BLaER1 treated with 17β-estradiol and CSF1 and Interleukin-3, amounts not matched to agents 10 nM and 100 nM (cell line): ENCODE measurements around the gene APOL5.

Experiments
- H3K27ac ChIP-seq, 11 experiments: shearing (Covaris generic); formaldehyde crosslinking; 2 replicates each; pipeline ENCODE4 v1.8.1; 2022
- H3K27me3 ChIP-seq, 11 experiments: shearing (Covaris generic); formaldehyde crosslinking; 2 replicates each; pipeline ENCODE4 v1.8.1; 2022
- H3K36me3 ChIP-seq, 11 experiments: shearing (Covaris generic); formaldehyde crosslinking; 2 replicates each; pipeline ENCODE4 v1.8.1; 2022
- H3K4me1 ChIP-seq, 10 experiments: shearing (Covaris generic); formaldehyde crosslinking; 2 replicates each; pipeline ENCODE4 v1.8.1; 2022
- H3K4me2 ChIP-seq, 11 experiments: shearing (Covaris generic); formaldehyde crosslinking; 2 replicates each; pipeline ENCODE4 v1.8.1; 2022
- H3K4me3 ChIP-seq, 10 experiments: shearing (Covaris generic); formaldehyde crosslinking; 2 replicates each; pipeline ENCODE4 v1.8.1; 2022
- H3K9ac ChIP-seq, 11 experiments: shearing (Covaris generic); formaldehyde crosslinking; 2 replicates each; pipeline ENCODE4 v1.8.1; 2022
- H3K9me3 ChIP-seq, 11 experiments: shearing (Covaris generic); formaldehyde crosslinking; replicated peaks in 1 of 11; 2 replicates each; pipeline ENCODE4 v1.8.1; 2022
- H4K20me1 ChIP-seq, 11 experiments: shearing (Covaris generic); formaldehyde crosslinking; 2 replicates each; pipeline ENCODE4 v1.8.1; 2022
- Cebpa-rat ChIP-seq, 11 experiments: shearing (Covaris generic); IDR thresholded peaks; 2 replicates each; pipeline ENCODE4 v1.8.1; 2022

APOL5 gene

GRCh38 chr22:35743326-35743860 lies 25.7 kb downstream of the APOL5 start:
- Histone ChIP-seq H3K27me3 (peaks cover 74 to 100% (median 89%) of the 10 kb centered on the region in 11 experiments), H3K4me1 (peaks cover 9 to 21% (median 15%) of the 10 kb centered on the region in 10 experiments; a peak in 16 of 20 replicates), H3K36me3 (peaks cover 0 to 26% (median 0%) of the 10 kb centered on the region in 11 experiments; a peak in 3 of 22 replicates), H3K27ac (no peak overlapping the region), H3K4me2 (peak overlapping the region in 3 of 11 experiments; percentile 37 to 56 (median 46); a peak in 4 of 22 replicates), H3K9me3 (no peaks in the 10 kb centered on the region), H3K9ac (no peak overlapping the region), H4K20me1 (peaks cover 0 to 32% (median 22%) of the 10 kb centered on the region in 11 experiments; a peak in 12 of 22 replicates), H3K4me3 (no peak overlapping the region)
- TF ChIP-seq Cebpa-rat (IDR thresholded peaks at IDR 0.05) = no peak

- Histone ChIP-seq H4K20me1 (peaks cover 0 to 54% (median 25%) of the 10 kb centered on the region in 11 experiments; a peak in 14 of 22 replicates), H3K4me2 (no peak overlapping the region), H3K27ac (no peak overlapping the region), H3K9ac (no peak overlapping the region), H3K4me1 (peaks cover 20 to 47% (median 42%) of the 10 kb centered on the region in 10 experiments), H3K27me3 (peaks cover 93 to 100% (median 94%) of the 10 kb centered on the region in 11 experiments), H3K9me3 (no peaks in the 10 kb centered on the region), H3K36me3 (peaks cover 0 to 26% (median 0%) of the 10 kb centered on the region in 11 experiments; a peak in 3 of 22 replicates), H3K4me3 (no peak overlapping the region)
- no peak for TF ChIP-seq Cebpa-rat (IDR thresholded peaks at IDR 0.05)
These were observed 28.6 kb downstream of the APOL5 start for GRCh38 chr22:35746248-35746647.

GRCh38 chr22:35746946-35747703 lies 29.5 kb downstream of the APOL5 start:
- Histone ChIP-seq H3K27me3 (peaks cover 87 to 98% (median 94%) of the 10 kb centered on the region in 11 experiments), H3K9ac (no peak overlapping the region), H3K4me1 (peaks cover 24 to 56% (median 50%) of the 10 kb centered on the region in 10 experiments), H3K27ac (no peak overlapping the region), H3K36me3 (peaks cover 0 to 26% (median 0%) of the 10 kb centered on the region in 11 experiments; a peak in 3 of 22 replicates), H4K20me1 (peaks cover 0 to 55% (median 24%) of the 10 kb centered on the region in 11 experiments; a peak in 14 of 22 replicates), H3K9me3 (no peaks in the 10 kb centered on the region), H3K4me3 (no peak overlapping the region), H3K4me2 (no peak overlapping the region)
- no peak for TF ChIP-seq Cebpa-rat (IDR thresholded peaks at IDR 0.05)

GRCh38 chr22:35749808-35750207 lies 32.1 kb downstream of the APOL5 start:
- Histone ChIP-seq H3K27me3 (peaks cover 73 to 95% (median 90%) of the 10 kb centered on the region in 11 experiments), H3K36me3 (peaks cover 0 to 10% (median 0%) of the 10 kb centered on the region in 11 experiments; a peak in 1 of 22 replicates), H3K9me3 (no peaks in the 10 kb centered on the region), H3K4me1 (peaks cover 24 to 54% (median 49%) of the 10 kb centered on the region in 10 experiments), H3K4me3 (no peak overlapping the region), H3K27ac (no peak overlapping the region), H3K9ac (no peak overlapping the region), H4K20me1 (peaks cover 0 to 53% (median 24%) of the 10 kb centered on the region in 11 experiments; a peak in 13 of 22 replicates), H3K4me2 (peak overlapping the region; percentile 24 to 78 (median 68))
- peak in 7 of 11 experiments; percentile 38 to 81 (median 57); a peak in 9 of 22 replicates for TF ChIP-seq Cebpa-rat (IDR thresholded peaks at IDR 0.05)

- Histone ChIP-seq H3K27ac (no peak overlapping the region), H3K4me1 (peaks cover 24 to 48% (median 45%) of the 10 kb centered on the region in 10 experiments), H4K20me1 (peaks cover 0 to 41% (median 16%) of the 10 kb centered on the region in 11 experiments; a peak in 13 of 22 replicates), H3K9ac (no peak overlapping the region), H3K36me3 (no peaks in the 10 kb centered on the region), H3K4me3 (no peak overlapping the region), H3K4me2 (peak overlapping the region; percentile 44 to 75 (median 56)), H3K27me3 (peaks cover 55 to 91% (median 75%) of the 10 kb centered on the region in 11 experiments), H3K9me3 (no peaks in the 10 kb centered on the region)
- TF ChIP-seq Cebpa-rat (IDR thresholded peaks at IDR 0.05) = no peak
These were observed 34.6 kb downstream of the APOL5 start for GRCh38 chr22:35752006-35752862.

GRCh38 chr22:35752863-35753189 lies 35.2 kb downstream of the APOL5 start:
- Histone ChIP-seq H3K36me3 (no peaks in the 10 kb centered on the region), H4K20me1 (peaks cover 0 to 35% (median 16%) of the 10 kb centered on the region in 11 experiments; a peak in 13 of 22 replicates), H3K9ac (no peak overlapping the region), H3K9me3 (no peaks in the 10 kb centered on the region), H3K27me3 (peaks cover 49 to 91% (median 69%) of the 10 kb centered on the region in 11 experiments), H3K4me2 (peak overlapping the region; percentile 44 to 75 (median 56)), H3K27ac (no peak overlapping the region), H3K4me3 (no peak overlapping the region), H3K4me1 (peaks cover 24 to 48% (median 45%) of the 10 kb centered on the region in 10 experiments)
- TF ChIP-seq Cebpa-rat (IDR thresholded peaks at IDR 0.05) = no peak

- Histone ChIP-seq H3K9ac (no peak overlapping the region), H3K36me3 (peaks cover 0 to 6% (median 0%) of the 10 kb centered on the region in 11 experiments; a peak in 2 of 22 replicates), H3K27me3 (peaks cover 32 to 76% (median 54%) of the 10 kb centered on the region in 11 experiments), H4K20me1 (peaks cover 0 to 26% (median 6%) of the 10 kb centered on the region in 11 experiments; a peak in 9 of 22 replicates), H3K4me3 (no peak overlapping the region), H3K9me3 (no peaks in the 10 kb centered on the region), H3K4me1 (peaks cover 20 to 35% (median 33%) of the 10 kb centered on the region in 10 experiments), H3K27ac (no peak overlapping the region), H3K4me2 (no peak overlapping the region)
- no peak for TF ChIP-seq Cebpa-rat (IDR thresholded peaks at IDR 0.05)
These were observed 37.1 kb downstream of the APOL5 start for GRCh38 chr22:35754761-35755160.

- Histone ChIP-seq H3K4me1 (peaks cover 13 to 15% (median 15%) of the 10 kb centered on the region in 10 experiments), H3K27me3 (peaks cover 17 to 56% (median 36%) of the 10 kb centered on the region in 11 experiments; a peak in 20 of 22 replicates), H3K27ac (no peak overlapping the region), H3K36me3 (peaks cover 0 to 6% (median 0%) of the 10 kb centered on the region in 11 experiments; a peak in 2 of 22 replicates), H3K4me2 (no peak overlapping the region), H4K20me1 (peaks cover 0 to 11% (median 0%) of the 10 kb centered on the region in 11 experiments; a peak in 3 of 22 replicates), H3K4me3 (no peak overlapping the region), H3K9me3 (no peaks in the 10 kb centered on the region), H3K9ac (no peak overlapping the region)
- TF ChIP-seq Cebpa-rat (IDR thresholded peaks at IDR 0.05) = no peak
These were observed 39.0 kb downstream of the APOL5 start for GRCh38 chr22:35756722-35757121.
